Stimulated activated CD8-positive, alpha-beta memory T cell treated with anti-CD3 and anti-CD28 coated beads, Interleukin-2, amount 100 ng/mL, for 1 hour (primary cell): ENCODE data around the gene MDGA2.
"Not testable (repeated sequence)": the region's sequence is repeated elsewhere in the genome, so short reads cannot be mapped to it uniquely, and the experiment has no call there.

Experiments used
- DNase-seq, 2 donors: peaks; one replicate each; pipeline ENCODE4 v3.0.0-alpha.2; 2020; ENCODE audit warnings: low read depth in 2 of 2

MDGA2 gene

GRCh38 chr14:47332106-47332505, 343.3 kb downstream of the MDGA2 start:
- no peak for DNase-seq

- DNase-seq: no peak
Measured at GRCh38 chr14:47328376-47328775, 347.0 kb downstream of the MDGA2 start.

GRCh38 chr14:47327336-47327735, 348.1 kb downstream of the MDGA2 start:
- no peak for DNase-seq

- no peak for DNase-seq
Measured at GRCh38 chr14:47322751-47323150, 352.7 kb downstream of the MDGA2 start.

- DNase-seq: no peak
Measured at GRCh38 chr14:47302121-47302520, 373.3 kb downstream of the MDGA2 start.

- DNase-seq: no peak
Measured at GRCh38 chr14:47300796-47301195, 374.6 kb downstream of the MDGA2 start.

- DNase-seq: no peak
Measured at GRCh38 chr14:47297374-47297773, 378.0 kb downstream of the MDGA2 start.

GRCh38 chr14:47284283-47284682, 391.1 kb downstream of the MDGA2 start:
- no peak for DNase-seq

- not testable (repeated sequence) for DNase-seq
Measured at GRCh38 chr14:47281761-47282160, 393.6 kb downstream of the MDGA2 start.

GRCh38 chr14:47278233-47278842, 397.1 kb downstream of the MDGA2 start:
- no peak for DNase-seq

- DNase-seq: no peak
Measured at GRCh38 chr14:47277703-47278102, 397.7 kb downstream of the MDGA2 start.

- DNase-seq: no peak
Measured at GRCh38 chr14:47276931-47277330, 398.5 kb downstream of the MDGA2 start.

- no peak for DNase-seq
Measured at GRCh38 chr14:47273939-47274338, 401.5 kb downstream of the MDGA2 start.

GRCh38 chr14:47270715-47271114, 404.7 kb downstream of the MDGA2 start:
- DNase-seq: no peak

- no peak for DNase-seq
Measured at GRCh38 chr14:47269756-47270492, 405.5 kb downstream of the MDGA2 start.

- no peak for DNase-seq
Measured at GRCh38 chr14:47264842-47265241, 410.6 kb downstream of the MDGA2 start.

- no peak for DNase-seq
Measured at GRCh38 chr14:47262801-47263200, 412.6 kb downstream of the MDGA2 start.

- no peak for DNase-seq
Measured at GRCh38 chr14:47261350-47261749, 414.1 kb downstream of the MDGA2 start.

- DNase-seq: no peak
Measured at GRCh38 chr14:47259796-47260195, 415.6 kb downstream of the MDGA2 start.

GRCh38 chr14:47257013-47257412, 418.4 kb downstream of the MDGA2 start:
- DNase-seq: no peak

GRCh38 chr14:47252802-47253201, 422.6 kb downstream of the MDGA2 start:
- no peak for DNase-seq

- no peak for DNase-seq
Measured at GRCh38 chr14:47246367-47246766, 429.0 kb downstream of the MDGA2 start.

GRCh38 chr14:47242579-47242978, 432.8 kb downstream of the MDGA2 start:
- DNase-seq: not testable (repeated sequence)
